ENCODE results near the gene ANKAR. TPM values are rescaled to one million over a fixed set of nuclear protein-coding genes. Genes with fewer than 3 reads are reported as not detected.

Gene ANKAR, protein sequence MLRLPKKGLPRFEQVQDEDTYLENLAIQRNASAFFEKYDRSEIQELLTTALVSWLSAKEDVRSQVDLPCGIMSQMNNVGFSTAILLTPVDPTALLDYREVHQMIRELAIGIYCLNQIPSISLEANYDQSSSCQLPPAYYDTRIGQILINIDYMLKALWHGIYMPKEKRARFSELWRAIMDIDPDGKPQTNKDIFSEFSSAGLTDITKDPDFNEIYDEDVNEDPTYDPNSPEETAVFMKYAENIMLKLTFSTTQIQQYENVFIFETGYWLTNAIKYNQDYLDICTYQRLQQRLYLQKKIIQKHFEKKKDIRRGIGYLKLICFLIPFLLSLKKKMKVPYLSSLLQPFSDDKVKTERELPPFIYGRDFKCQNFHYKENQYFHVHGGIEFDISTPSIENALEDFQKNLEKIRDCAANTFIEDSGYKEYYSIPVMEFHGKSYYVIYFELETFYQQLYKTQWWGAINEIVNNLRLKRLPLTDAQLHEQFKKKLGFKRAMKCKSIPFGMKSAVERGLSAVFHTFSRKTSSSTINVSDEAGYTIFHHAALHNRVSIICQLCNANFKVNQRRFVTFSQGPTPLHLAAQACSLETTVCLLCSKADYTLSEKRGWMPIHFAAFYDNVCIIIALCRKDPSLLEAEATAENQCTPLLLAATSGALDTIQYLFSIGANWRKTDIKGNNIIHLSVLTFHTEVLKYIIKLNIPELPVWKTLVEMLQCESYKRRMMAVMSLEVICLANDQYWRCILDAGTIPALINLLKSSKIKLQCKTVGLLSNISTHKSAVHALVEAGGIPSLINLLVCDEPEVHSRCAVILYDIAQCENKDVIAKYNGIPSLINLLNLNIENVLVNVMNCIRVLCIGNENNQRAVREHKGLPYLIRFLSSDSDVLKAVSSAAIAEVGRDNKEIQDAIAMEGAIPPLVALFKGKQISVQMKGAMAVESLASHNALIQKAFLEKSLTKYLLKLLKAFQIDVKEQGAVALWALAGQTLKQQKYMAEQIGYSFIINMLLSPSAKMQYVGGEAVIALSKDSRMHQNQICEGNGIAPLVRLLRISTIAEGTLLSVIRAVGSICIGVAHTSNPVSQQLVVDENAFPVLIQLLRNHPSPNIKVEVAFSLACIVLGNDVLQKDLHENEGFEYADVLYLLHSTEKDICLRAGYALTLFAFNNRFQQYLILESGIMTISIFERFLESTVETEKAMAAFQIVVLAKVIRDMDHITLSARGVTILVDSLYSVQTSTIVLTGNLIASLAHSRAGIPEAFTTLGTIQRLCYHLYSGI (N-terminal part only)
- total RNA-seq (2021) (3.5 and 4.5 TPM in 2 replicates), Bru-seq, nascent RNA (percentile 66 among the genes with signal in this experiment), BruChase-seq, experiment 1, labeled RNA remaining after a 2-hour chase (percentile 60 among the genes with signal in this experiment), BruChase-seq, experiment 2, labeled RNA remaining after a 6-hour chase (percentile 54 among the genes with signal in this experiment)
- long read RNA-seq, partial matches to known transcripts, result 0 of 6 reads
- long read RNA-seq, other reads (novel, unspliced or antisense), result 6 of 6 reads

DNA sequence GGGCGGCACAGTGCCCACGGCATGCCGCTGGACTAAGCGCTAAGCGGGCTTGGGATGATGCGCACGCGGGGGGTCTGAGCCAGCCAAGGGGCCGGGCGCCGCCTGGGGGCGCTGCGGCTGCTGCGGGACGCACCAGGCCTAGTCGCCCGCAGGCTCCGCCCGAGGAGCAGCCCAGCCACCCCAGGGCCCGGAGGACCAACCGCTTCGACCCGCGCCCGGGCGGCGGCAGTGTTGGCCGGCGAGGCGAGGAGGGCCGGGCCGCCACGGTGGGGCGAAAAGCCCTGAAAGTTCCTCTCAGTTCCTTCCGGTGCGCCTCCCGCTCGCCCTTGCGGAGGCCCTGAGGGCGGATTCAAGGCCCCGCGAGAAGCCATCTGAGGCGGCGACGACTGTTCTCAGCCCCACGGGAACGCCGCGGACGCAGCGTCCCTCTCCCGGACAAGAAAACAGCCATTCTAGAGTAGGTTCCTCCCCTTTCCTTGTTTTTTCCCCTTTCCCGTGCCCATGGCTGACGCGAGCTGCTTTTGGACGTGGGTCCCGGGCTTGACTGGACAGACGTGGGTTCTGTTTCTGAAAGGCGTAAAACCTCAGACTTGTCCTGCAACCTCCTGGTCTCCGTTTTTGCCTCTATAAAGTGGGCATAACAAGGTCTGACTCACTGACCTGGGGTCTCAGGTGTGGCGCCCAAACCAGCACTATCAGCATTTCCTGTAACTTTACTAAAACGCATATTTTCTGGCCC, at the start of gene ANKAR:
Gene ANKAR (plus strand): TSS at position 297 of the 739 bp plus-strand sequence. CDS start 1,821 bp downstream, outside the sequence.
- Histone ChIP-seq H3K36me3 (ENCODE audit: insufficient read depth, low read length, poor library complexity, severe bottlenecking) (peaks cover 9% of the 10 kb centered on the region), H3K9me3 (ENCODE audit: low read depth, low read length, poor library complexity, severe bottlenecking) (peaks cover 10% of the 10 kb centered on the region), H3K4me1 (ENCODE audit: insufficient read depth, low read length, poor library complexity, severe bottlenecking) (peaks cover 7% of the 10 kb centered on the region), H3K27ac (ENCODE audit: low read depth, low read length, poor library complexity, severe bottlenecking) (peak within 1 kb of the TSS; percentile 80), H3K27me3 (replicated peaks; ENCODE audit: insufficient read depth, low read depth, low read length, poor library complexity) (no peaks in the 10 kb centered on the region), H3K4me3 (ENCODE audit: low read depth, low read length, poor library complexity, severe bottlenecking) (peak within 1 kb of the TSS; percentile 55)
- TF ChIP-seq EZH2 (IDR thresholded peaks at IDR 0.05; ENCODE audit: borderline replicate concordance, low read depth, low read length, poor library complexity, severe bottlenecking) (no peak), CTCF (conservative IDR thresholded peaks at IDR 0.05; ENCODE audit: low read depth, low read length) (peak; percentile 83)
- ChIA-PET POLR2A (ENCODE audit: low non-redundant PET) (no interaction called here), CTCF (no interaction called here)
- no TSS peak for BruUV-seq (replicated peaks)
- intact Hi-C loops (cut with micrococcal nuclease; ENCODE audit: unreplicated experiment), result no loop called here
- DNase-seq (ENCODE audit: low spot score), result peak; percentile 91

- intact Hi-C loops (cut with micrococcal nuclease; ENCODE audit: unreplicated experiment), result no loop called here
- BruUV-seq (replicated peaks), result no TSS peak
- ChIA-PET CTCF (no interaction called here), POLR2A (ENCODE audit: low non-redundant PET) (no interaction called here)
- Histone ChIP-seq H3K36me3 (ENCODE audit: insufficient read depth, low read length, poor library complexity, severe bottlenecking) (no peaks in the 10 kb centered on the region), H3K4me3 (ENCODE audit: low read depth, low read length, poor library complexity, severe bottlenecking) (no peak overlapping the region), H3K4me1 (ENCODE audit: insufficient read depth, low read length, poor library complexity, severe bottlenecking) (peaks cover 3% of the 10 kb centered on the region), H3K27me3 (replicated peaks; ENCODE audit: insufficient read depth, low read depth, low read length, poor library complexity) (no peaks in the 10 kb centered on the region), H3K27ac (ENCODE audit: low read depth, low read length, poor library complexity, severe bottlenecking) (no peak overlapping the region), H3K9me3 (ENCODE audit: low read depth, low read length, poor library complexity, severe bottlenecking) (no peaks in the 10 kb centered on the region)
- DNase-seq (ENCODE audit: low spot score), result no peak
- TF ChIP-seq EZH2 (IDR thresholded peaks at IDR 0.05; ENCODE audit: borderline replicate concordance, low read depth, low read length, poor library complexity, severe bottlenecking) (no peak), CTCF (conservative IDR thresholded peaks at IDR 0.05; ENCODE audit: low read depth, low read length) (no peak)
Observed at GRCh38 chr2:189625636-189626035, 48.8 kb upstream of the ANKAR start.
